BLaER1 (cell line): ENCODE results near the gene CPB1.

Experiments used
- H3K27ac ChIP-seq: shearing (Covaris generic); formaldehyde crosslinking; 2 replicates; pipeline ENCODE4 v1.8.1; 2022
- H3K27me3 ChIP-seq: shearing (Covaris generic); formaldehyde crosslinking; 2 replicates; pipeline ENCODE4 v1.8.1; 2022
- H3K36me3 ChIP-seq: shearing (Covaris generic); formaldehyde crosslinking; 2 replicates; pipeline ENCODE4 v1.8.1; 2022
- H3K4me1 ChIP-seq: shearing (Covaris generic); formaldehyde crosslinking; 2 replicates; pipeline ENCODE4 v1.8.1; 2022
- H3K4me2 ChIP-seq: shearing (Covaris generic); formaldehyde crosslinking; 2 replicates; pipeline ENCODE4 v1.8.1; 2022
- H3K4me3 ChIP-seq: shearing (Covaris generic); formaldehyde crosslinking; 2 replicates; pipeline ENCODE4 v1.8.1; 2022
- H3K9ac ChIP-seq: shearing (Covaris generic); formaldehyde crosslinking; 2 replicates; pipeline ENCODE4 v1.8.1; 2022
- H3K9me3 ChIP-seq: shearing (Covaris generic); formaldehyde crosslinking; 2 replicates; pipeline ENCODE4 v1.8.1; 2022
- H4K20me1 ChIP-seq: shearing (Covaris generic); formaldehyde crosslinking; 2 replicates; pipeline ENCODE4 v1.8.1; 2022
- Cebpa-rat ChIP-seq: shearing (Covaris generic); IDR thresholded peaks from 2 replicates; pipeline ENCODE4 v1.8.1; 2022

CPB1 gene

DNA sequence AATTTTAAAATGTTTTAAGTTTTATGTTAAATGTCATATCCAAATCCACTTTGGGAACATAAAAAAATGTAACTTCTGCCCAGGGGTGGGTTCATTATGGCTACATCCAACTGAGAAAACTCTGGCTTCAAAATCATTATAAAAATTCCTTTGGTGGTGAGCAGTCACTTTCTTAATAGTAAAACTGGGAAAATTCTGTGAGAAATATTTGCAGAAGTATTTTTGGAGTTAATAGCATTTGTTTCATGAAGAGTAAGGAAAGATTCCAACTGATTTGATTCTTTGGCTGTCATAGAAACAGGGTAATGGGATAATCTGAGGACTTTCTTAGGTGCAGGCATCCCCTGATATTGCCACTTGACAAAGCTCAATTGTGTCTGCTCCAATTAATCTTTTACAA lies 76.3 kb downstream of the CPB1 start:
- no peak overlapping the region for H3K9ac ChIP-seq
- no peak overlapping the region for H3K27ac ChIP-seq
- no peaks in the 10 kb centered on the region for H4K20me1 ChIP-seq
- no peaks in the 10 kb centered on the region for H3K36me3 ChIP-seq
- H3K27me3 ChIP-seq = no peaks in the 10 kb centered on the region
- H3K4me2 ChIP-seq = no peak overlapping the region
- no peak overlapping the region for H3K4me3 ChIP-seq
- H3K9me3 ChIP-seq = no peaks in the 10 kb centered on the region
- H3K4me1 ChIP-seq = no peaks in the 10 kb centered on the region
- TF ChIP-seq Cebpa-rat = no peak

DNA sequence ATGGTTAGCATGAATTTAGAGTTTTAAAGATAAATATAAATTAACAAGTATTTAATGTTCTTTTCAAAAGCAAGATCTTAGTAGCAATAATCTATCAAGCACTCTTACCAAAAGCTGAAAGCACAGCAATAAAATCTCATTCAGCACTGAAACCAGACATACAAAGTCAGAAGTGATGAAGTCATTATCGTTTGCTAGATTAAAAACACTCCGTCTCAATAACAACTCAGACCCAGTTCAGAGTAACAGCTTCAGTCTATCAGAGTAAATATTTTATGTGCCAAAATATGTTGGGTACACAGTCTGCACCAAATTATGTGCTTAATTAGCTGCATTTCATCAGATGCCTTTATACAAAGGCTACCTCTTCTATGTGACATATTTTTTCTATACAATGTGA lies 79.1 kb downstream of the CPB1 start:
- H3K9ac ChIP-seq = no peak overlapping the region
- no peaks in the 10 kb centered on the region for H3K27me3 ChIP-seq
- no peak overlapping the region for H3K27ac ChIP-seq
- no peaks in the 10 kb centered on the region for H3K9me3 ChIP-seq
- no peaks in the 10 kb centered on the region for H4K20me1 ChIP-seq
- H3K4me2 ChIP-seq = no peak overlapping the region
- H3K4me3 ChIP-seq = no peak overlapping the region
- no peaks in the 10 kb centered on the region for H3K4me1 ChIP-seq
- no peak for TF ChIP-seq Cebpa-rat
- H3K36me3 ChIP-seq = no peaks in the 10 kb centered on the region
